OCI-LY7 (cell line): Measurements from ENCODE around the gene TBC1D7. TPM values are rescaled to one million over a fixed set of nuclear protein-coding genes. Genes with fewer than 3 reads are reported as not detected.

ENCODE experiments used
- BruUV-seq: library from RNA; stranded (reverse); fragments of 400-500 nt; replicated peaks from 2 replicates; lab custom pipeline; 2021; lab: Mats Ljungman, UMichigan
- CTCF ChIA-PET: fragments of 300-600 bp; sonication (Branson Sonifier 250); formaldehyde crosslinking; loops from one replicate; lab custom pipeline; 2022; ENCODE audit warnings: antibody characterized with exemption; ENCODE audit not compliant: unreplicated experiment; lab: Charles Lee
- POLR2A ChIA-PET: fragments of 300-600 bp; sonication (Branson Sonifier 250); formaldehyde crosslinking; loops from one replicate; lab custom pipeline; 2022; ENCODE audit warnings: antibody characterized with exemption; lab: Charles Lee
- DNase-seq: peaks from one replicate; pipeline ENCODE4 v3.0.0-alpha.2; 2015; ENCODE audit warnings: low spot score
- H2AFZ ChIP-seq: fragments of 200-600 bp; sonication (generic), shearing (Covaris generic); 2 replicates; pipeline ENCODE4 v1.6.1; 2014; ENCODE audit warnings: mild to moderate bottlenecking, antibody characterized with exemption, low read length, moderate library complexity
- H3K27ac ChIP-seq: fragments of 200-600 bp; sonication (generic); 2 replicates; pipeline ENCODE4 v1.5.1; 2014; ENCODE audit warnings: mixed run types, low read depth, mild to moderate bottlenecking, moderate library complexity, low read length, inconsistent platforms; ENCODE audit not compliant: poor library complexity, severe bottlenecking
- H3K36me3 ChIP-seq: fragments of 200-600 bp; sonication (generic); 2 replicates; pipeline ENCODE4 v1.6.1; 2014; ENCODE audit warnings: mild to moderate bottlenecking, antibody characterized with exemption, low read length, moderate library complexity, mixed read lengths; ENCODE audit not compliant: insufficient read depth
- H3K4me1 ChIP-seq: fragments of 200-600 bp; sonication (generic); 2 replicates; pipeline ENCODE4 v1.5.1; 2014; ENCODE audit warnings: mild to moderate bottlenecking, low read length; ENCODE audit not compliant: insufficient read depth, poor library complexity, severe bottlenecking
- H3K4me2 ChIP-seq: fragments of 200-600 bp; sonication (generic); 2 replicates; pipeline ENCODE4 v1.6.1; 2014; ENCODE audit warnings: mild to moderate bottlenecking, low read length
- H3K4me3 ChIP-seq: fragments of 200-600 bp; sonication (generic); 2 replicates; pipeline ENCODE4 v1.5.1; 2014; ENCODE audit warnings: mild to moderate bottlenecking, low read depth, low read length; ENCODE audit not compliant: poor library complexity, severe bottlenecking
- H3K79me2 ChIP-seq: fragments of 200-600 bp; sonication (generic); 2 replicates; pipeline ENCODE4 v1.6.1; 2016; ENCODE audit warnings: low read depth, mild to moderate bottlenecking, low read length, moderate library complexity, mixed read lengths; ENCODE audit not compliant: insufficient read depth
- H3K9me2 ChIP-seq: fragments of 200-600 bp; sonication (generic); 2 replicates; pipeline ENCODE4 v1.6.1; 2016; ENCODE audit warnings: mild to moderate bottlenecking, low read length, mixed read lengths; ENCODE audit not compliant: insufficient read depth
- H3K9me3 ChIP-seq: fragments of 200-600 bp; sonication (generic); 2 replicates; pipeline ENCODE4 v1.6.1; 2014; ENCODE audit warnings: mild to moderate bottlenecking, mixed run types, low read length, mixed read lengths
- H4K20me1 ChIP-seq: fragments of 200-600 bp; sonication (generic); 2 replicates; pipeline ENCODE4 v1.6.1; 2014; ENCODE audit warnings: mild to moderate bottlenecking, antibody characterized with exemption, low read length, moderate library complexity, mixed read lengths; ENCODE audit not compliant: insufficient read depth
- EZH2phosphoT487 ChIP-seq: fragments of 200-600 bp; sonication (generic); IDR thresholded peaks from 2 replicates; pipeline ENCODE4 v1.6.1; 2018; ENCODE audit warnings: low read depth, borderline replicate concordance, mild to moderate bottlenecking, mixed run types, antibody characterized with exemption, low read length, moderate library complexity, mixed read lengths
- intact Hi-C: fragments of 100-400 bp; cut with micrococcal nuclease; formaldehyde crosslinking; loops from one replicate; pipeline ENCODE4 v1.10.0; 2022; ENCODE audit not compliant: unreplicated experiment
- total RNA-seq, 2 experiments: library from RNA; depleted of rRNA in 1 of 2; stranded (reverse); fragments of >200 nt in 1 of 2; shearing (Covaris generic) in 1 of 2; gene quantifications; 2 replicates each; pipeline ENCODE4 v1.2.3, GENCODE V29; 2014 to 2022
- TF ChIP-seq, protein P1 (sequence below): fragments of 200-600 bp; sonication (generic); conservative IDR thresholded peaks from 2 replicates; pipeline ENCODE4 v1.5.1; 2014; ENCODE audit warnings: mild to moderate bottlenecking, antibody characterized with exemption, low read length, moderate library complexity, mixed read lengths

Gene TBC1D7
- total RNA-seq, 2 experiments from 2014 or later: 46.2 to 69.2 TPM

GRCh38 chr6:13260831-13261230 lies 67.5 kb downstream of the TBC1D7 start:
- no peaks in the 10 kb centered on the region for H4K20me1 ChIP-seq
- H3K4me1 ChIP-seq: peaks cover 59% of the 10 kb centered on the region
- H3K4me2 ChIP-seq: peak overlapping the region; percentile 80
- H3K9me2 ChIP-seq: no peaks in the 10 kb centered on the region
- no TSS peak for BruUV-seq
- peak overlapping the region; percentile 94 for H3K27ac ChIP-seq
- intact Hi-C loops: loop anchor here (1.0 to 2.0 kb wide), 4 partner anchors 14 to 167 kb away; no protein-coding TSS in a partner anchor
- peak overlapping the region; percentile 59 for H3K4me3 ChIP-seq
- peak overlapping the region; percentile 34; the same call in 1 of the 2 replicates for H2AFZ ChIP-seq
- ChIA-PET POLR2A (interaction anchor here (0.6 to 2.5 kb wide), 14 partner anchors 9 to 219 kb away, joined by 3 to 16 read pairs (median 4); partner anchors contain the start of gene TBC1D7), CTCF (interaction anchor here (1.0 kb wide), 1 partner anchor 68 kb away, joined by 4 read pairs; no protein-coding TSS in a partner anchor)
- peaks cover 11% of the 10 kb centered on the region; the same call in 1 of the 2 replicates for H3K9me3 ChIP-seq
- TF ChIP-seq EZH2phosphoT487: no peak
- TF ChIP-seq, protein P1, sequence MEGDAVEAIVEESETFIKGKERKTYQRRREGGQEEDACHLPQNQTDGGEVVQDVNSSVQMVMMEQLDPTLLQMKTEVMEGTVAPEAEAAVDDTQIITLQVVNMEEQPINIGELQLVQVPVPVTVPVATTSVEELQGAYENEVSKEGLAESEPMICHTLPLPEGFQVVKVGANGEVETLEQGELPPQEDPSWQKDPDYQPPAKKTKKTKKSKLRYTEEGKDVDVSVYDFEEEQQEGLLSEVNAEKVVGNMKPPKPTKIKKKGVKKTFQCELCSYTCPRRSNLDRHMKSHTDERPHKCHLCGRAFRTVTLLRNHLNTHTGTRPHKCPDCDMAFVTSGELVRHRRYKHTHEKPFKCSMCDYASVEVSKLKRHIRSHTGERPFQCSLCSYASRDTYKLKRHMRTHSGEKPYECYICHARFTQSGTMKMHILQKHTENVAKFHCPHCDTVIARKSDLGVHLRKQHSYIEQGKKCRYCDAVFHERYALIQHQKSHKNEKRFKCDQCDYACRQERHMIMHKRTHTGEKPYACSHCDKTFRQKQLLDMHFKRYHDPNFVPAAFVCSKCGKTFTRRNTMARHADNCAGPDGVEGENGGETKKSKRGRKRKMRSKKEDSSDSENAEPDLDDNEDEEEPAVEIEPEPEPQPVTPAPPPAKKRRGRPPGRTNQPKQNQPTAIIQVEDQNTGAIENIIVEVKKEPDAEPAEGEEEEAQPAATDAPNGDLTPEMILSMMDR: no peak
- H3K36me3 ChIP-seq: peaks cover 1% of the 10 kb centered on the region; the same call in 1 of the 2 replicates
- peak; percentile 68 for DNase-seq
- no peaks in the 10 kb centered on the region for H3K79me2 ChIP-seq

- peaks cover 5% of the 10 kb centered on the region; the same call in 1 of the 2 replicates for H3K36me3 ChIP-seq
- no TSS peak for BruUV-seq
- H4K20me1 ChIP-seq: no peaks in the 10 kb centered on the region
- H3K9me2 ChIP-seq: no peaks in the 10 kb centered on the region
- H2AFZ ChIP-seq: peak overlapping the region; percentile 34; the same call in 1 of the 2 replicates
- peak overlapping the region; percentile 59 for H3K4me3 ChIP-seq
- H3K9me3 ChIP-seq: peaks cover 17% of the 10 kb centered on the region
- no peak for DNase-seq
- H3K4me1 ChIP-seq: peaks cover 59% of the 10 kb centered on the region
- ChIA-PET CTCF (interaction anchor here (1.5 to 1.7 kb wide), 2 partner anchors 10 to 68 kb away, joined by 4 to 5 read pairs; partner anchors contain the start of gene TBC1D7), POLR2A (interaction anchor here (0.6 to 2.5 kb wide), 10 partner anchors 10 to 1751 kb away, joined by 3 to 16 read pairs (median 4); partner anchors contain the start of gene TBC1D7)
- intact Hi-C loops: loop anchor here (2.0 kb wide), 1 partner anchor 15 kb away; no protein-coding TSS in a partner anchor
- TF ChIP-seq, protein P1: no peak
- TF ChIP-seq EZH2phosphoT487: no peak
- H3K27ac ChIP-seq: peak overlapping the region; percentile 94
- no peaks in the 10 kb centered on the region for H3K79me2 ChIP-seq
- H3K4me2 ChIP-seq: peak overlapping the region; percentile 80
Measured at GRCh38 chr6:13260101-13260598, 68.2 kb downstream of the TBC1D7 start.
